Measurements from ENCODE around the gene KIAA0825. TPM values are rescaled to one million over a fixed set of nuclear protein-coding genes. Genes with fewer than 3 reads are reported as not detected.

KIAA0825 gene
- total RNA-seq, 1 experiment from 2014 or later, result 1.3 TPM

- no peak overlapping the region for H3K27ac Mint-ChIP-seq
- CTCF ChIA-PET, result no interaction called here
Observed at GRCh38 chr5:94329115-94329514, 289.3 kb downstream of the KIAA0825 start.

More at GRCh38 chr5:94329115-94329514, 289.3 kb downstream of the KIAA0825 start:
- H3K9me3 Mint-ChIP-seq, result peaks cover 49% of the 10 kb centered on the region
- ATAC-seq (no peak), DNase-seq (ENCODE audit: low spot score) (no peak)
- H3K4me1 Mint-ChIP-seq, result peaks cover 7% of the 10 kb centered on the region
- H3K4me3 Mint-ChIP-seq, result no peak overlapping the region
- no peaks in the 10 kb centered on the region for H3K27me3 Mint-ChIP-seq (ENCODE audit: low read depth)
- peaks cover 50% of the 10 kb centered on the region for H3K36me3 Mint-ChIP-seq
- POLR2A ChIA-PET, result no interaction called here
- TF ChIP-seq PREB (CRISPR knock-in tag; IDR thresholded peaks at IDR 0.05; ENCODE audit: borderline replicate concordance) (no peak), NR2C2 (CRISPR knock-in tag; IDR thresholded peaks at IDR 0.05) (no peak), IRF1 (CRISPR knock-in tag; IDR thresholded peaks at IDR 0.05) (no peak), ZNF121 (CRISPR knock-in tag; IDR thresholded peaks at IDR 0.05) (no peak), ZNF416 (CRISPR knock-in tag; IDR thresholded peaks at IDR 0.05) (no peak), ZNF281 (CRISPR knock-in tag; IDR thresholded peaks at IDR 0.05) (no peak), ZBTB21 (CRISPR knock-in tag; IDR thresholded peaks at IDR 0.05; ENCODE audit: borderline replicate concordance) (no peak), TCF7 (CRISPR knock-in tag; IDR thresholded peaks at IDR 0.05; ENCODE audit: low read depth) (no peak), HMGXB4 (CRISPR knock-in tag; IDR thresholded peaks at IDR 0.05) (no peak), SOX15 (CRISPR knock-in tag; IDR thresholded peaks at IDR 0.05) (no peak), CREM (CRISPR knock-in tag; IDR thresholded peaks at IDR 0.05) (no peak), E2F5 (CRISPR knock-in tag; IDR thresholded peaks at IDR 0.05) (no peak), ATF2 (CRISPR knock-in tag; IDR thresholded peaks at IDR 0.05; ENCODE audit: borderline replicate concordance, low read depth) (no peak), KAT7 (CRISPR knock-in tag; IDR thresholded peaks at IDR 0.05; ENCODE audit: borderline replicate concordance) (no peak), NFE2L1 (CRISPR knock-in tag; IDR thresholded peaks at IDR 0.05) (no peak)
